ENCODE measurements around the gene PPP6R2.

The PPP6R2 gene

GRCh38 chr22:50434849-50435248, 91.7 kb downstream of the PPP6R2 start:
- no peak for DNase-seq (ENCODE audit: low read depth)

GRCh38 chr22:50435291-50436014, 92.3 kb downstream of the PPP6R2 start:
- no peak for DNase-seq (ENCODE audit: low read depth)

GRCh38 chr22:50436015-50436830, 93.1 kb downstream of the PPP6R2 start:
- DNase-seq (ENCODE audit: low read depth), result no peak

DNA sequence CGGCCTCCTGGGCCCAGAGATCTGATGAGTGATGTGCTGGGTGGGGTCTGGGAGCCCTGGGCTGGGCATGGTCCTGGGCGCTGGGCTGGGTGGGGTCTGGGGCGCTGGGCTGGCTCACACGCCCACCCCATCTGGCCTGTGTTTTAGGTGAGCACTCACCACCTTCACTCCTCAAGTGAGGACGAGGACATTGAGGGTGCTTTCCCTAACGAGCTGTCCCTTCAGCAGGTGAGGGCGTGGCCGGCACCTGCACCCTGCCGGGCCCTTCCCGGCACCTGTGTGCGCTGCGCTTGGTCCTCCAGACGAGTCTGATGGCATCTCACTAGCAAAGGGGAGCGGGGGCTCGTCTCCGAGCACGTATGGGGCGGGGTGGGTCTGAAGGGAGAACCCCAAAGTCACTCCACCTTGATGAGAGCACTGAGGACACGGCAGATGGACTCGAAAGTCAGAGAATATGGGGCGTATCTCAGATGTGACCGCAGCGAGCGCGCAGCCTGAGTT, 93.8 kb downstream of the PPP6R2 start:
- DNase-seq (ENCODE audit: low read depth), result no peak

GRCh38 chr22:50437511-50438304, 94.6 kb downstream of the PPP6R2 start:
- no peak for DNase-seq (ENCODE audit: low read depth)

- DNase-seq (ENCODE audit: low read depth), result no peak
Observed at GRCh38 chr22:50438305-50439275, 95.5 kb downstream of the PPP6R2 start.

DNA sequence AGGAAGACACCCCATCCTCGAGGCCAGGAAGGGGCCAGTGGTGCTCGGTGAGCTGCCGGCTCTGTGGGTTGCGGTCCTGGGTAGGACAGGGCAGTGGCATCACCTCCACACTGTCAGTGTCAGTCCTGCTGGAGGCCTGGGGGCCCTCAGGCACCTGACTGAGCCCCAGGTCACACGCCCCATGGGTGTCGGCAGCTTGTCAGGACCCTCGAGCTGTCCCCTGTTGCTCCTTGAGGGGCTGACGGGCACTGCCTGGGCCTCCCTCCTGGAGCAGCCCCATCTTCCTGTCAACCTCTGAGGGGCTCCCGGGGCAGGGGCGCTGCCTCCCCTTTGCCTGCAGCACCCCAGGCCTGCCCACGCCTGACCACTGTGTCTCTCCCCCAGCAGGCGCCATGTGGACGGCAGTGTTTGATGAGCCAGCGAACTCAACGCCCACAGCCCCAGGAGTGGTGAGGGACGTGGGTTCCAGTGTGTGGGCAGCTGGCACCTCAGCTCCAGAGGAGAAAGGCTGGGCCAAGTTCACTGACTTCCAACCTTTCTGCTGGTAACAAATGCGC, 96.3 kb downstream of the PPP6R2 start:
- no peak for DNase-seq (ENCODE audit: low read depth)

GRCh38 chr22:50439871-50440331, 96.8 kb downstream of the PPP6R2 start:
- no peak for DNase-seq (ENCODE audit: low read depth)

- no peak for DNase-seq (ENCODE audit: low read depth)
Observed at GRCh38 chr22:50440544-50441249, 97.6 kb downstream of the PPP6R2 start.

DNA sequence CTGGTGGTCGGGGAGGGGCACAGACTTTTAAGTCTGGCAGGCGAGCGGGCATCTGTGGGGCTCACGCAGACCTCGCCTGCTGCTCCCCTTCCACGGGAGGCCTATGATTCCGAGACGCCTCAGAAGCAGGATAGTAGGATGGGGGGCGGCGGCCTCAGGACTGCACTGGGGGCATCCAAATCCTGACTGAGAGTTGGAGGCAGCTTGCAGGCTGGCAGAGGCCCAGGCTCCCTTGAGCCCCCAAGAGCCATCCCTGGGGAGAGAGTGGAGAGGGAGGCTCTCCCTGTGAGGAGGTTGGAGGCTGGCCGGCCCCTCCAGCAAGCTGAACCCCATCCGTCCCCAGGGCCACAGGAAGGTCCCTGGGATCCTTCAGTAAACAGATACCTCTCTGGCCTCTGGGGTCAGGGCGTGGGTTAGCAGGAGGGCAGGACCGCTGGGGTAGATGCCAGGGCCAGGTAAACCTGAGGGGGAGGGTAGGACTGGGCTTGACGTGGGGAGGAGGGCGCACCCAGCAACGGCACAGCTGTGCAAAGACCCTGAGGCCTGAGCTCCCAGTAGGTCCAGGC, 98.4 kb downstream of the PPP6R2 start:
- DNase-seq (ENCODE audit: low read depth), result no peak

- DNase-seq (ENCODE audit: low read depth), result no peak
Observed at GRCh38 chr22:50443197-50443596, 100.1 kb downstream of the PPP6R2 start.

- DNase-seq (ENCODE audit: low read depth), result no peak
Observed at GRCh38 chr22:50443801-50444625, 100.9 kb downstream of the PPP6R2 start.

DNA sequence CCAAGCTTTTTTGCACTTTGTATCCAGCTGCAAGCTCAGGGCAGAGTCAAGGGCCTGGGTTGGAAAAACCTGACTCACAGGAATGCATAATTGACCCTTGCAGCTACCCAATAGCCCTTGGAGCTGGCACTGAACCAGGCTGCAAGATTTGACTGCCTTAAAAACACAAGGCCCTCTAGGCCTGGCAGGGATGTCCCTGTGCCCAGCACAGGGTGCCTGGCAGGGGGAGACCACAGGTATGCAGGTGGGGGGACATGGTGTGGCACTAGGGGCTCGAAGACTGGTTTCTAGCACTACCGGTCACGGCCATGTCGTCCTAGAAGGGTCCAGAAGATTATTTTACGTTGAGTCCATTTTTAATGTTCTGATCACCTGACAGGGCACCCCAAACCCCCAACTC, 101.5 kb downstream of the PPP6R2 start:
- DNase-seq (ENCODE audit: low read depth), result no peak

- peak; percentile 15 for DNase-seq (ENCODE audit: low read depth)
Observed at GRCh38 chr22:50445071-50445879, 102.1 kb downstream of the PPP6R2 start.

GRCh38 chr22:50445880-50446707, 103.0 kb downstream of the PPP6R2 start:
- no peak for DNase-seq (ENCODE audit: low read depth)

- no peak for DNase-seq (ENCODE audit: low read depth)
Observed at GRCh38 chr22:50446708-50447575, 103.8 kb downstream of the PPP6R2 start.
